Activated T-helper 17 cell treated with anti-CD3 and anti-CD28 coated beads, Interleukin-2, amount 50 U/mL, for 72 hours (primary cell): ENCODE measurements around the gene CFL1. TPM values are rescaled to one million over a fixed set of nuclear protein-coding genes. Genes with fewer than 3 reads are reported as not detected.

Source experiments
- ATAC-seq: fragments of 150-1000 bp; cut with Tn5 transposase; replicated peaks from 2 replicates; pipeline ENCODE4 v1.10.0; 2021; ENCODE audit warnings: mild to moderate bottlenecking, moderate library complexity
- H3K27ac Mint-ChIP-seq: one replicate; pipeline ENCODE4 v1.8.0; 2022; ENCODE audit warnings: mixed read lengths
- H3K27me3 Mint-ChIP-seq: one replicate; pipeline ENCODE4 v1.8.0; 2022; ENCODE audit warnings: mixed read lengths
- H3K36me3 Mint-ChIP-seq: one replicate; pipeline ENCODE4 v1.8.0; 2022; ENCODE audit warnings: low read depth, mild to moderate bottlenecking, mixed read lengths
- H3K4me1 Mint-ChIP-seq: one replicate; pipeline ENCODE4 v1.8.0; 2022; ENCODE audit warnings: mixed read lengths
- H3K4me3 Mint-ChIP-seq: one replicate; pipeline ENCODE4 v1.8.0; 2022; ENCODE audit warnings: mild to moderate bottlenecking, mixed read lengths
- H3K9me3 Mint-ChIP-seq: one replicate; pipeline ENCODE4 v1.8.0; 2022; ENCODE audit warnings: mixed read lengths
- total RNA-seq, 2 donors: library from RNA; stranded (reverse); gene quantifications; one replicate each; pipeline ENCODE4 v1.2.3, GENCODE V29; 2022

CFL1 gene
- total RNA-seq, 2 donors from 2014 or later, result 682 to 1,566 TPM

DNA sequence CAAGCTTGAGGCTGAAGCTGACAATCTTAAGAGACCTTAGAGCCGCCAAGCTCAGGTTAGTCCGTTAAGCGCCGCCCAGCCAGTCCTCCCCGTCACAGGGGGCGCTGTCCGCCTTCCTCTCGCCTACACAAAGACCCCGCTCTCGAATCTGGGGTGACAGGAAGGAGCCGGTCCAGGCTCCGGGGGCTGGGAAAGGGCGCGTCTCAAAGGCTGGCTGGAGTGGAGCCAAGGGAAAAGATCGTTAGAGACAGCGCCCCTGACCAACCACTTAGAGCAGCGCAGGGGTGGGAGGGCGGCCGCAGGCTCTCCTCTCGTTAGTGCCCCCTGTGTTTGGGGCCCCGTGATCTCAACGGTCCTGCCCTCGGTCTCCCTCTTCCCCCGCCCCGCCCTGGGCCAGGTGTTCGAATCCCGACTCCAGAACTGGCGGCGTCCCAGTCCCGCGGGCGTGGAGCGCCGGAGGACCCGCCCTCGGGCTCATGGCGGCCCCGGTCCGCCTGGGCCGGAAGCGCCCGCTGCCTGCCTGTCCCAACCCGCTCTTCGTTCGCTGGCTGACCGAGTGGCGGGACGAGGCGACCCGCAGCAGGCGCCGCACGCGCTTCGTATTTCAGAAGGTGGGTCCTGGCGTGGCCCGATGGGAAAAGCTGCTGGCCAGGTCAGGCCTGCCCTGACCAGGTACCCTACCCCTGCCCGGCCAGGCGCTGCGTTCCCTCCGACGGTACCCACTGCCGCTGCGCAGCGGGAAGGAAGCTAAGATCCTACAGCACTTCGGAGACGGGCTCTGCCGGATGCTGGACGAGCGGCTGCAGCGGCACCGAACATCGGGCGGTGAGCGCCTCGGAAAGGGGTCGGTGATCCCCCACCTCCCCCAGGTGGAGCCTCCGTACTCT, 2.5 kb upstream of the CFL1 start, which contains the start of gene MUS81:
TSS of gene MUS81 (plus strand) at position 156 of the 887 bp plus-strand sequence. CDS start at position 477, 321 bp downstream.
- H3K4me3 Mint-ChIP-seq, result peak within 1 kb of the TSS; percentile 89
- peaks cover 77% of the 10 kb centered on the region for H3K36me3 Mint-ChIP-seq
- ATAC-seq, result peak; percentile 43
- no peaks in the 10 kb centered on the region for H3K27me3 Mint-ChIP-seq
- H3K27ac Mint-ChIP-seq, result peak within 1 kb of the TSS; percentile 89
- no peaks in the 10 kb centered on the region for H3K9me3 Mint-ChIP-seq
- peaks cover 21% of the 10 kb centered on the region for H3K4me1 Mint-ChIP-seq

DNA sequence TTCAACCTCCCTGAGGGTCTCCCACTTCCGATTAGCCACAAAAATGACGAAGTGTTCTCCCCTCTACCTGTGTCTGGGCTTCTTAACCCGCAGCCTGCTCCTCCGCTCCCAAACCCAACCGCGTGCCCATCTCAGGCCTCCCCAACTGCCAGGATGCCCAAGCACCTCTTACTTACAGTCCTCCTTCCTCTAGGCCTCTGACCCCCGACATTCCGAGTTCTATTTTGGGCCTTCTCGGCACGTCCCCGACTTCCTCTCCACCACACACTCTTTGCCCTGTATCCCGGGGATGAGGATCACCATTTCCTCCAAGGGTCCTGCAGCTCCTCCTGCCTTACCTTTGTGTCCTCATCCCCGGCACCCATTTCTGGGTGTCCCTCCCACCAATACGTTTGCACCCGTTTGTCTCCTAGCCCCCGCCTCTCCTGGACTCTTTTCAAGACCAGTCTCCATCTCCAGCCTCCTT, 1.9 kb upstream of the CFL1 start:
- peaks cover 77% of the 10 kb centered on the region for H3K36me3 Mint-ChIP-seq
- peak; percentile 0 for ATAC-seq
- no peaks in the 10 kb centered on the region for H3K9me3 Mint-ChIP-seq
- H3K27ac Mint-ChIP-seq, result peak overlapping the region; percentile 89
- H3K27me3 Mint-ChIP-seq, result no peaks in the 10 kb centered on the region
- peak overlapping the region; percentile 89 for H3K4me3 Mint-ChIP-seq
- peaks cover 18% of the 10 kb centered on the region for H3K4me1 Mint-ChIP-seq

DNA sequence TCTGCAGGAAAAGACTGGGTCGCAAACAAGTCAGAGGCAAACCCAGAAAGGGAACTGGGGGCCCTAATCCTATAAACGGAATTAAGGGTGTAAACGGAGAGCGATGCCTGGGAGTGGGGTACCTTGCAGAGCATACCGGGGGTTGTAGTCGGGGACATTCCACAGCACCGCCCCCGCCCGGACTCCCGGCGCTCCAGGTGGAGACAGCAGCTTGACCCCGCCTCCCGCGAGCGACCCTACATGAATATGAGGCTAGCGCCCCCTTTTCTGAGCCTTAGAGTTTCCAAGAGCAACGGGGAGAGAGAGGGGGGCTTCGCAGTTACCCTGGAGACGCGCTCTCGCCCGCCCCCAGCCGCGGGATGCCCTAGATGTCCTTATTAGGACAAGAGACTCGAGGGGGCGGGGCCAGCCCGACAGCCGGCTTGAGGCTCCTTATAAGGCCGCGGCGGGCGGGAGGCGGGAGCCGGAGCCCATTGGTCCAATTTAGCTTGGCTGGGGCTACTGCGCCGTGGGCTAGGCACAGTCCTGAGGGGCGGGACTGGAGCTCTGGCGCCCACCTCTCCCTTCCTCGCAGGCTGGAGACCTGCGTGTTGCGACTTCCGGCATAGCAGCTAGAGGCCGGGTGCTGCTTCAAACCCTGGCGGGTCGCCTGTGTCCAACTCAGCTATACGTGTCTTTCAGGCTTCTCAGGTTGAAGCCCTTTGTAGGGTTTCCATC, 1.3 kb upstream of the CFL1 start:
- peak overlapping the region; percentile 89 for H3K4me3 Mint-ChIP-seq
- H3K9me3 Mint-ChIP-seq, result no peaks in the 10 kb centered on the region
- peaks cover 24% of the 10 kb centered on the region for H3K4me1 Mint-ChIP-seq
- H3K36me3 Mint-ChIP-seq, result peaks cover 78% of the 10 kb centered on the region
- peak overlapping the region; percentile 89 for H3K27ac Mint-ChIP-seq
- no peaks in the 10 kb centered on the region for H3K27me3 Mint-ChIP-seq
- ATAC-seq, result peak; percentile 75

DNA sequence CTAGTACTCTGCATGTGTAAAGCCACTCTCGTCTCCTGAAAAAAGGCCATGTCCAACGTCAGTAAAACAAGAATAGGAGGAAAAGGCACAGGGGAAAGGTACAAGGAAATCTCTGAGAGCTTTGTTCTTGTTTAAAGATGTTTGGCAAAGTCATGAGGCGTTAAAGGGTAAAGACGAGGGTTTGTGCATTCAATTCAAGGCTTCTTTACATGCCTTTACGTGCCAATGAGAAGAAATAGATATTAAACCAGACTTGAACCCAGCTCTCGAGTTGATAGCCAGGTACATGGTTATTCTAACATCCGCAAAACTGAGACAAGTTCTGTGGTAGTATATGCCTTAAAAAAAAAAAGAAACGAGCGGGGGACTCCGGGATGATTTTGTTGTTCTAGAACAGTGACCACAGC, 704 bp upstream of the CFL1 start:
- ATAC-seq, result no peak
- Mint-ChIP-seq H3K4me1 (peaks cover 25% of the 10 kb centered on the region), H3K27me3 (no peaks in the 10 kb centered on the region), H3K4me3 (peak overlapping the region; percentile 89), H3K36me3 (peaks cover 78% of the 10 kb centered on the region), H3K9me3 (no peaks in the 10 kb centered on the region), H3K27ac (peak overlapping the region; percentile 89)

DNA sequence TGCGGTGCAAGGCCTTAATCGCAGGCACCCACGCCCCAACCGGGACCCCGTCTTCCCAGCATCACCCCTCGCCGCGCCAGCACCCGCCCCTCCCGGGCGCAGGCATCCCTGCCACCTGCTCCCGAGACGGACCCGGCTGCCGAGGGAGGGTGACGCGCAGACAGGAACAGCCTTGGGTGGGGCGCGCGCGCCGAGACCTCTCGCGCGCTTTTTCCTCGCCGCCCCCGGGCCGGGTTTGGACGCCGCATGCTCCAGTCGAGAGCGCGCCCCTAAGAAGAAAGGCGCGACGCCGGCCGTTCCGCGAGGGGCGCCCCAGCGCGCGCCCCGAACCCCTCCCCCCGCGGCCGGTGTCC, 504 bp downstream of the CFL1 start:
- H3K36me3 Mint-ChIP-seq, result peaks cover 74% of the 10 kb centered on the region
- H3K27ac Mint-ChIP-seq, result no peak overlapping the region
- H3K4me1 Mint-ChIP-seq, result peaks cover 19% of the 10 kb centered on the region
- peak overlapping the region; percentile 89 for H3K4me3 Mint-ChIP-seq
- no peak for ATAC-seq
- no peaks in the 10 kb centered on the region for H3K27me3 Mint-ChIP-seq
- no peaks in the 10 kb centered on the region for H3K9me3 Mint-ChIP-seq

DNA sequence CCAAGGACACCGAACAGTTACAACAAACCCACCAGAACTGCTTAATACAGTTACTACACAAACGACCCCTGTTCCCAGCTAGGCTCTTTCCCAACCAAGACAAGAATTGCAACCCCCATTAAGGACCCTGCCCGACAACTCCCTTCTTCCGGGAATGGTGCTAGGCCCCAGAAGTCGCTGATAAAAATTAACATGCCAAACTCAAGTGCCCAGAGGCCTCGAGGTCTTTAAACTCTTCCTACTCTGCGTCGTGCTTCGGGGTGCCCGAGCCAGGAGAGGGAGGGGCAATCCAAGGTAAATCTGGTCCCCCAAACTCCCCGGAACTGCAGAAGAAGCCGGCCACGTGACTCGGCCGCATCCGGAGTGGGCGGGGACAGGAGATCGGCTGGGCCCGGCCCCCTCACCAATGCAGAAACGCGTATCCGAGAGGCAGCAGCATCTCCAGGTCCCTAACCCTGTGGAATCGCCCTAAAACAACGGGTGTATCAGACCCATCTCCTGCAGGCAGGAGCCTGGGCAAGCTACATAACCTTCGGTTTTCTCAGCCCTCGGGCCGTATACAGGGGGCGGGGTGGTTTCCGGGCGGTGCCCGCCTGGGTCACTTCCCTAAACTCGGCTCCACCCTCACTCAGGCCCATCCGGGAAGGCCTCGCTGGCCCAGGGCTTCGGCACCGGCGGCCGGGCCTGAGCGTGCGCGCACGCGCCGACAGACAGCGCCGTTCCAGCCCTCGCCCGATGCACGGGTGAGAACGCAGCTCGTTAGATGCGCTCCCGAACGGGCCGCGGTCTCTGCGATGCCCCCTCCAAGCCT, 1.1 kb downstream of the CFL1 start:
- Mint-ChIP-seq H3K27ac (peak overlapping the region; percentile 97), H3K4me3 (peak overlapping the region; percentile 89), H3K36me3 (peaks cover 75% of the 10 kb centered on the region), H3K9me3 (no peaks in the 10 kb centered on the region), H3K4me1 (peaks cover 19% of the 10 kb centered on the region), H3K27me3 (no peaks in the 10 kb centered on the region)
- peak; percentile 30 for ATAC-seq

DNA sequence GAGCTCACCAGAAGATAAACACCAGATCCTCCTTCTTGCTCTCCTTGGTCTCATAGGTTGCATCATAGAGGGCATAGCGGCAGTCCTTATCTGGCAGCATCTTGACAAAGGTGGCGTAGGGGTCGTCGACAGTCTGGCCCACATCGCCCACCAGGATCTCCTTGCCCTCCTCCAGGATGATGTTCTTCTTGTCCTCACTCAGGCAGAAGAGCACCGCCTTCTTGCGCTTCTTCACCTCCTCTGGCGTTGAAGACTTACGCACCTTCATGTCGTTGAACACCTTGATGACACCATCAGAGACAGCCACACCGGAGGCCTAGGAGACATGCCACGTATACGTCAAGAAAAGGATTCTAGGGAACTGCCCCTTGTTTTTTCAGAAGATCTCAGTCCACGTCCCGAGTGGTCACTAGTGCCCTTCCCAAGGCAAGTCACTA, 2.0 kb downstream of the CFL1 start:
- Mint-ChIP-seq H3K27me3 (no peaks in the 10 kb centered on the region), H3K36me3 (peaks cover 73% of the 10 kb centered on the region), H3K4me1 (peaks cover 19% of the 10 kb centered on the region), H3K4me3 (peak overlapping the region; percentile 89), H3K9me3 (no peaks in the 10 kb centered on the region), H3K27ac (peak overlapping the region; percentile 97)
- ATAC-seq, result no peak

DNA sequence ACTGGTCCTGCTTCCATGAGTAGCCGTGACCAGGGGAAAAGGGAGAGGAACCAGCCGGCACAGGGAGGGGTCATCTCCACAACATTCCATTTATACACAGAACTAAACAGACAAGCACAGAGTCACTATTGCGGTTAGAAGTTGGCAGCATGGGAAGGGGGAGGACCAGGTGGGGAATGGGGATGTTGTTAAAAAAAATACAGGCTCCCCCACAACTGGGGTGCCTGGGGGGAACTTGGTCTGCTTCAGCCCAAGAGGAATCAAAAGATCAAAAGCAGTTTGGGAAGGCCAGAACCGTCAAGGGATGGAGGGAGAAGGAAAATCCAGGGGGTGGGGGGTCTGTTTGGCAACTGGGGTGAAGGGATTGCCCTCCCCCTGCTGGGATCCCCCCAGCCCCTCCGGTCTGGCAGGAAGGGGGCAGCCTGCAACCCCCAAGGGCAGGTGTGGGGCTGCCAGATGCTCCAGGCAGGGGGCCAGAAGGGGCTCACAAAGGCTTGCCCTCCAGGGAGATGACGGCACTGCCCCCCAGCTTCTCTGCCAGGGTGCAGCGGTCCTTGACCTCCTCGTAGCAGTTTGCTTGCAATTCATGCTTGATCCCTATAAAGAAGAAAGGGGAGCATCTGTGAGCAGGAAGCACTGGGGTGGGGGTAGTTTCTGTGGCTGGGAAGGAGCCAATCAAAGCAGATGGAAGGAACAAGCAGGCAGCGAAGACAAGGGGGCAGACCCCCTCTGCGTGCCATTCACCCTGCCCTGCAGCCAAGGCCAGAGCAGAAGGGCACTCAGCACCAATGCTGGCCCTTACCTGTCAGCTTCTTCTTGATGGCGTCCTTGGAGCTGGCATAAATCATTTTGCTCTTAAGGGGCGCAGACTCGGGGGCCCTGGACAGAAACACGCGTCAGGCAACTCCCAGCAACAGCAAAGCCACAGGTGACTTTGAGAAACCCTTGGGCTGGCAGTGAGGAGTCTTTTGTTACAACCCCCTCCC, 2.8 kb downstream of the CFL1 start:
- peak overlapping the region; percentile 56 for H3K27ac Mint-ChIP-seq
- peaks cover 19% of the 10 kb centered on the region for H3K4me1 Mint-ChIP-seq
- H3K9me3 Mint-ChIP-seq, result no peaks in the 10 kb centered on the region
- no peaks in the 10 kb centered on the region for H3K27me3 Mint-ChIP-seq
- peak overlapping the region; percentile 89 for H3K4me3 Mint-ChIP-seq
- peaks cover 67% of the 10 kb centered on the region for H3K36me3 Mint-ChIP-seq
- ATAC-seq, result no peak

DNA sequence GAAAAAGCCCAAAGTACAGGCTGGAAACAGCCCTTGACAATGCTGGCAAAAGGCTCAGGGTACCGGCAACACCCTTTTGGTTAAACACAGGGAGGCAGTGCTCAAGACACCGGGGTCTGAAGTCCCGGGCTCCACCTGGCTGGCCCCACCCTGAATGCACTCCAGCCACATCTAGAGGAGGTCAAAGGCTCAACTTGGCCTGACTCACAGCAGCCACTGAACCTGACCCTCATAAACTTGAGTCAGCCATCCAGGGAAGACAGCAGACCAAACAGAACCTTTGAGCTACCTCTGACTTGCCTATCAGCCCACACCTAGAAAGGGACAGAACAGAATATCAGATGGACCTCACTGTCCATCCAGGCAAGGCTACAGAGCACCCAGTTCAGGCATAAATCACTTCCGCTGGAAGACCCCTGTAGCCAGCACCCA, 3.8 kb downstream of the CFL1 start:
- Mint-ChIP-seq H3K9me3 (no peaks in the 10 kb centered on the region), H3K36me3 (peaks cover 63% of the 10 kb centered on the region), H3K4me1 (peaks cover 19% of the 10 kb centered on the region), H3K27ac (peak overlapping the region; percentile 67), H3K27me3 (no peaks in the 10 kb centered on the region), H3K4me3 (peak overlapping the region; percentile 89)
- ATAC-seq, result no peak

DNA sequence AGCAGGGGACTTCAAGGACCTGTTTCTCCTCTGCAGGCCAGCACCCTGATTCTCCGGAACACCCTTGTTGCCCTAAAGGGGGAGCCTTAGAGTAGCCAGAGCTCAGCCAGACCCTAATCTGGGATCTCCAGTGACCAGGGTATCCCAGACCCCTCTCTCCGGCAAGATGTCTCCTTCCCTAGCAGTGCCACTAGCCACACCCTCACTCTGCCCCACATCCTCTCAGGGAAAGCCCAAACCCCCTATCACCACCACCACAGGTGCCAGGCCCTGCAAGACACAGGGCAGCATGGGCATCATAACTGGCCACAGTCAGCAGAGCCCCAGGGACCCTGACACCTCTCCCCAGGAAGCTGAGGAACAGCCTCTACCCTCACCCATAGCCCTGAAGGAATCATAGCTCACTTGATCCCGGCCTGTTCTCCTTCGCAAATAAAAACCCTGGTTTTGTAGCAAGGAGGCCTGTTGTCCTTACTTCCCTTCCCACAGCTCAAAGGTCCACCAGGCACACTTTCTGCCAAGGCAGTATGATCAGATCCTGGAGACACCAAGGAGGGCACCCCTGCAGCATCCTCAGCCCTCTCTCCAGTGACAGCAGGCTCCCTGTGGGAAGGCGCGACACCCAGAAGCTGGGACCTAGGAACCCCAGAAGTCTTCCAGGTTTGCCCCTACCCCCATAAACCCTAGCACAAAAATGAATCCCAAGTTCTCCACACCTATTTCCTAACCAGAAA, 4.6 kb downstream of the CFL1 start:
- Mint-ChIP-seq H3K36me3 (peaks cover 63% of the 10 kb centered on the region), H3K9me3 (no peaks in the 10 kb centered on the region), H3K27me3 (no peaks in the 10 kb centered on the region), H3K4me1 (peaks cover 19% of the 10 kb centered on the region), H3K27ac (peak overlapping the region; percentile 67), H3K4me3 (peak overlapping the region; percentile 89)
- no peak for ATAC-seq

DNA sequence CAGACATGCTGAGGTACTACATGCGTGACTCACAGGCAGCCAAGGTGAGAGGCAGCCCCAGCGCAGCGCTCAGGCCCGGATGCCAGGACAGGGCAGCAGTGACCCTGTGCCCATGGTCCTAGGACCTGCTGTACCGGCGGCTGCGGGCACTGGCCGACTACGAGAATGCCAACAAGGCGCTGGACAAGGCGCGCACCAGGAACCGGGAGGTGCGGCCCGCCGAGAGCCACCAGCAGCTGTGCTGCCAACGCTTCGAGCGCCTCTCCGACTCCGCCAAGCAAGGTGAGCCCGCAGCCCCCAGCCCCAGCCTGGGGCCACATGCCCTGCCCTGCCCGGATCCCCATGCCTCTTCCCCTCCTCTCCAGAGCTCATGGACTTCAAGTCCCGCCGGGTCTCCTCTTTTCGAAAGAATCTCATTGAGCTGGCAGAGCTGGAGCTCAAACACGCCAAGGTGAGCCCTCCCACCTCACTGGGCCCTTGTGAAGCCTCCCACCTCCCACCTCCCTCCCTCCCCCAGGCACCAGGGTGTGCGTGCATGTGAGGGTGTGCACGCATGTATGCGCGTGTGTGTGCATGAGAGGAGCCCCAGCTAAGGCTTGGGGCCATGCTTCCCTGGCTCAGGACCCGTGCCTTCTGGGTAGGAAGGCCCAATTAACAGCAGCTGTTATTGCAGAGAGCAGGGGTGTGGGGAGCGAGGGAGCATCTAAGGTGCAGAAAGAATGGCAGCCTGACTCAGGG, 5.3 kb downstream of the CFL1 start:
- Mint-ChIP-seq H3K27me3 (no peaks in the 10 kb centered on the region), H3K27ac (peak overlapping the region; percentile 29), H3K36me3 (peaks cover 57% of the 10 kb centered on the region), H3K4me1 (peaks cover 19% of the 10 kb centered on the region), H3K9me3 (no peaks in the 10 kb centered on the region), H3K4me3 (no peak overlapping the region)
- no peak for ATAC-seq

DNA sequence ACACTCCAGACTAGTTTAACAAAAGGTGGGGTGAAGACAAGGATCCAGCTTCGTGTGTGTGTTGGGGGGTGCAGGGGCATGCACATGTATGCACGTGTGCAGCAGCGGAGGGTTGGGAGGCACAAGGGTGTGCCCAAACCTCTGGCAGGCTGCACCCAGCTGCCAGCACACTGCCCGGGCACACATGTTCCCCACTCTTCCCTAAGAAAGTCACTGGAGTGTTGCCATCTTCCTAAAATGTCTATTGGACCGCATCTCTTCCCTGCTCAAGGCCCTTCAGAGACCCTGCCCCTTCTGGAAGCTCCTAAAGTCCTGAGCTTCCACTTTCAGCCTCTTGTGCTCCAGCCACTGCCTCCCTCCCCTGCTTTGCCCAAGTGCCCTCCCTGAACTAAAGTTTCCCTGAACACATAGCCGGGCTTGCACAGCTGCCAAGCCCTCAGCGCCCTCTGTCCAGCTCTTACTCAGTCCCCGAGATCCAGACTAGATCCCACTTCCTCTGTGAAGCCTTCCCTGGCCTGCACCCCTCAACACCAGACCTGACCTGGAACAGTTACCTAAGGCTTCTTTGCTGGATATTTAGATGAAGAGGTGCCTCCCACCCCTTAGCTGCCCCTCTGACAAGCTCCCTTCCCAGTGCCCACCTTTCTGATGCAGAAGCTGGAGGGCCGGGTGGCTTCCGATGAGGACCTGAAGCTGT, 6.0 kb downstream of the CFL1 start:
- H3K27me3 Mint-ChIP-seq, result no peaks in the 10 kb centered on the region
- peak overlapping the region; percentile 29 for H3K27ac Mint-ChIP-seq
- H3K4me1 Mint-ChIP-seq, result peaks cover 19% of the 10 kb centered on the region
- H3K36me3 Mint-ChIP-seq, result peaks cover 54% of the 10 kb centered on the region
- peak; percentile 5 for ATAC-seq
- H3K4me3 Mint-ChIP-seq, result no peak overlapping the region
- H3K9me3 Mint-ChIP-seq, result no peaks in the 10 kb centered on the region
